Left renal pelvis (tissue), 4 donors: ENCODE results near the gene INSL4. TPM values are rescaled to one million over a fixed set of nuclear protein-coding genes. Genes with fewer than 3 reads are reported as not detected.

Experiments used
- polyA plus RNA-seq, 4 donors: library from polyadenylated mRNA; unstranded; fragments of 120-200 nt; gene quantifications; one replicate each; pipeline ENCODE4 v1.2.1, GENCODE V29; 2013; ENCODE audit not compliant: insufficient read length in 4 of 4

Gene INSL4
- polyA plus RNA-seq, 4 donors: not detected

Other genes starting within 250 kb of the INSL4 start
- gene JAK2, start 246.1 kb upstream of the INSL4 start, polyA plus RNA-seq: 10 to 100 TPM; 13.6 to 16.5 (median 15.9) TPM
- under 1 TPM; 0.29 to 0.79 (median 0.39) TPM for gene INSL6, start 45.8 kb upstream of the INSL4 start, polyA plus RNA-seq
- 1 to 10 TPM in 3 of 4 donors, not detected in 1; 2.8 to 4.3 (median 3.2) TPM for gene RLN2, start 73.3 kb downstream of the INSL4 start, polyA plus RNA-seq
- gene RLN1, start 108.5 kb downstream of the INSL4 start, polyA plus RNA-seq: under 1 TPM in 3 of 4 donors, not detected in 1; 0.37 to 0.96 (median 0.75) TPM
- 10 to 100 TPM; 30.7 to 39.2 (median 37.7) TPM for gene PLGRKT, start 206.5 kb downstream of the INSL4 start, polyA plus RNA-seq
- 1 to 10 TPM in 2 of 4 donors, under 1 TPM in 2; 0.39 to 1.4 (median 0.85) TPM for gene CD274, start 219.1 kb downstream of the INSL4 start, polyA plus RNA-seq